Measurements from ENCODE around the gene DIS3L2.

DIS3L2 gene

GRCh38 chr2:232318169-232318855 lies 356.8 kb downstream of the DIS3L2 start:
- Histone ChIP-seq H3K27ac (no peak overlapping the region), H3K9me3 (ENCODE audit: severe bottlenecking) (peaks cover under 1% of the 10 kb centered on the region), H3K27me3 (ENCODE audit: insufficient read depth, low read depth, severe bottlenecking) (no peaks in the 10 kb centered on the region), H3K36me3 (no peaks in the 10 kb centered on the region), H3K4me3 (ENCODE audit: low read depth, low read length) (no peak overlapping the region)
- TF ChIP-seq, protein P1, sequence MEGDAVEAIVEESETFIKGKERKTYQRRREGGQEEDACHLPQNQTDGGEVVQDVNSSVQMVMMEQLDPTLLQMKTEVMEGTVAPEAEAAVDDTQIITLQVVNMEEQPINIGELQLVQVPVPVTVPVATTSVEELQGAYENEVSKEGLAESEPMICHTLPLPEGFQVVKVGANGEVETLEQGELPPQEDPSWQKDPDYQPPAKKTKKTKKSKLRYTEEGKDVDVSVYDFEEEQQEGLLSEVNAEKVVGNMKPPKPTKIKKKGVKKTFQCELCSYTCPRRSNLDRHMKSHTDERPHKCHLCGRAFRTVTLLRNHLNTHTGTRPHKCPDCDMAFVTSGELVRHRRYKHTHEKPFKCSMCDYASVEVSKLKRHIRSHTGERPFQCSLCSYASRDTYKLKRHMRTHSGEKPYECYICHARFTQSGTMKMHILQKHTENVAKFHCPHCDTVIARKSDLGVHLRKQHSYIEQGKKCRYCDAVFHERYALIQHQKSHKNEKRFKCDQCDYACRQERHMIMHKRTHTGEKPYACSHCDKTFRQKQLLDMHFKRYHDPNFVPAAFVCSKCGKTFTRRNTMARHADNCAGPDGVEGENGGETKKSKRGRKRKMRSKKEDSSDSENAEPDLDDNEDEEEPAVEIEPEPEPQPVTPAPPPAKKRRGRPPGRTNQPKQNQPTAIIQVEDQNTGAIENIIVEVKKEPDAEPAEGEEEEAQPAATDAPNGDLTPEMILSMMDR (IDR thresholded peaks at IDR 0.05; ENCODE audit: low read depth, low read length), result no peak
- DNase-seq, result no peak

DNA sequence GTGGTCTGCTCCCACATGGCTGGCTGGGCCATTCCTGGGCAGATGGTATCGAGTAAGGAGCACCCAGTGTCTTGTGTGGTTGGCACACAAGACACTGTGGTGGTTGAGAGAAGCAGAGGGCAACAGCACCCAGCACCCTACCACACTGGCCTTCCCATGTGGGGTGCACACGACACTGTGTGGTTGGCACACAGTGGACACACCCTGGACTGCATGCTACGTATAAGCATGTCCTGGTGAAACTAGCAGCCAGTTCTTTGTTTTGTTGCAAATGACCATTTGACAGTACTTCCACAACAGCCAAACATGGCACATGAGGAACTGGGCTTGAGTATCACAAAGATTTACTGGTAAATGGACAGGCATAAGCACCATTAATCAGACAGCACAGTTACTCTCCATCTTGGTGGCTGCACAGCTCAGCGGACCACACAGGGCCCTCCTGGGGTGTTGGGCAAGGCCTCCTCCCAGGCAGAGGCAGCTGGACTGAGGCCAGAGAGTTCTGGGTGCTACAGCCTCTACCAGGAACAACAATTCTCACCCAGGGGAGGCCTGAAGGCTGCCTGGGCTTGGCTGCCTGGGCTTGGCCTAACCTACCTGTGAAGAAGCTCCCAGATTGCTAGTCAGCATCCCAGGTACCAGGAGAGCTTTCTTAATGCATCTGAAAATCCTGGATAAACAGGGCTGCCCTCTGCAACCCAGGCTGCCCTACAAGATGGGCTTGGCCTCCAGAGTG lies 357.7 kb downstream of the DIS3L2 start:
- H3K27ac ChIP-seq, result no peak overlapping the region
- H3K4me3 ChIP-seq (ENCODE audit: low read depth, low read length), result no peak overlapping the region
- TF ChIP-seq, protein P1 (IDR thresholded peaks at IDR 0.05; ENCODE audit: low read depth, low read length), result no peak
- no peaks in the 10 kb centered on the region for H3K36me3 ChIP-seq
- no peak for DNase-seq
- no peaks in the 10 kb centered on the region for H3K27me3 ChIP-seq (ENCODE audit: insufficient read depth, low read depth, severe bottlenecking)
- no peaks in the 10 kb centered on the region for H3K9me3 ChIP-seq (ENCODE audit: severe bottlenecking)

- DNase-seq, result no peak
- no peak overlapping the region for H3K4me3 ChIP-seq (ENCODE audit: low read depth, low read length)
- H3K27ac ChIP-seq, result no peak overlapping the region
- H3K36me3 ChIP-seq, result no peaks in the 10 kb centered on the region
- TF ChIP-seq, protein P1 (IDR thresholded peaks at IDR 0.05; ENCODE audit: low read depth, low read length), result no peak
- no peaks in the 10 kb centered on the region for H3K27me3 ChIP-seq (ENCODE audit: insufficient read depth, low read depth, severe bottlenecking)
- H3K9me3 ChIP-seq (ENCODE audit: severe bottlenecking), result no peaks in the 10 kb centered on the region
Measured at GRCh38 chr2:232319803-232320442, 358.4 kb downstream of the DIS3L2 start.

DNA sequence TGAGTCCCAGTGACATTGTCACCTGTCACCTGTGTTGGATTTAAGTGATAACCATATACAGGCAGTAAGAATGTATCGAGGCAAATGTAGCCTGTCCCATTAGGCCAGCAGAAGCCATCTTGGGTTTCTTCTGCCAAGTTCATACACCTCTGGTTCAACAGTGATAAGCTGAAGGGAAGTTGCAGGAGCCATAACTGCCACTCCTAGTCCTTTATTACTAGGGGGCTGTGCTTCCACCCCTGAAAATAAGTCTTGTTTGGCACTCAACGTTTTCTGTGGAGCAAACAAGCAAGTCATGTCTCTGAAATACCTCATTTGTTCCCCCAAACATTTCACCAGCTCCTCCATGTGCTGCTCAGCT lies 358.9 kb downstream of the DIS3L2 start:
- Histone ChIP-seq H3K27ac (no peak overlapping the region), H3K4me3 (ENCODE audit: low read depth, low read length) (no peak overlapping the region), H3K36me3 (no peaks in the 10 kb centered on the region), H3K27me3 (ENCODE audit: insufficient read depth, low read depth, severe bottlenecking) (no peaks in the 10 kb centered on the region), H3K9me3 (ENCODE audit: severe bottlenecking) (no peaks in the 10 kb centered on the region)
- DNase-seq, result no peak
- TF ChIP-seq, protein P1 (IDR thresholded peaks at IDR 0.05; ENCODE audit: low read depth, low read length), result no peak

DNA sequence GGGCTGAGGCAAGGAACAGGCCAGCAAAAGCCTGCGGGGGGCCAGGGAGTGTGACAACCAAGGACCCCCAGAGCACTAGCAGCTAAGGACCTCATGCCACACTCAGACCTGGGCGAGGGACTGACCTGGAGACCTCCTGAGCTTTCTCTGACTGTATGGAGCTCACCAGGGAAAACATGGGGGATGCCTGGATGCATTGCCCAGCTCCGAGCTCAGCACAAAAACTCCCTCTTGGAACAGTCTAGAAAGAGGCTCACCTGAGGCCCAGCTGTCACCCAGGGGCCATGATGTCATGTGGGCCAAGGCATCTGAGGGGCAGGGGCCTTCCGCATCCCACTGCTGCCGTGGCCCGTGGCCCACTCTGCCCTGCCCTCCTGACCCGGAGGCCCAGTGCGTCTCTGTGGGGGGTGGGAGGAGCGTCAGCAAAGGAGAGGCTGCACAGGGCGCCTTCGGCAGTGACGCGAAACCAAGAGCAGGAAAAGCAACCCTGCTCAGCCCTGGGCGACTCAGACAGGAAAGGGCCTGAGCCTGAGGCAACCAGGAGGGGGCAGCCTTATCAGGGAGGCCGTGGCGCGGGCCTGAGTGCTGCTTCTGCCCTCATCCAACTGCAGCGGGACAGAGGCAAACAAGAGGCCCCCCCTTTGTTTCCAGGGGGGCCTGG lies 359.8 kb downstream of the DIS3L2 start:
- no peak for DNase-seq
- H3K36me3 ChIP-seq, result no peaks in the 10 kb centered on the region
- H3K4me3 ChIP-seq (ENCODE audit: low read depth, low read length), result no peak overlapping the region
- no peak overlapping the region for H3K27ac ChIP-seq
- no peaks in the 10 kb centered on the region for H3K27me3 ChIP-seq (ENCODE audit: insufficient read depth, low read depth, severe bottlenecking)
- no peaks in the 10 kb centered on the region for H3K9me3 ChIP-seq (ENCODE audit: severe bottlenecking)
- TF ChIP-seq, protein P1 (IDR thresholded peaks at IDR 0.05; ENCODE audit: low read depth, low read length), result 0 out of 2 replicates have a peak, but pooled peaks have one; percentile 10

Measured in WERI-Rb-1 (cell line).